GM19452 (cell line): ENCODE results near the gene HOXC12.

Experiments used
- ATAC-seq: cut with Tn5 transposase; IDR thresholded peaks from one replicate; pipeline ENCODE4 v1.9.1; 2021; ENCODE audit not compliant: unreplicated experiment

The HOXC12 gene

DNA sequence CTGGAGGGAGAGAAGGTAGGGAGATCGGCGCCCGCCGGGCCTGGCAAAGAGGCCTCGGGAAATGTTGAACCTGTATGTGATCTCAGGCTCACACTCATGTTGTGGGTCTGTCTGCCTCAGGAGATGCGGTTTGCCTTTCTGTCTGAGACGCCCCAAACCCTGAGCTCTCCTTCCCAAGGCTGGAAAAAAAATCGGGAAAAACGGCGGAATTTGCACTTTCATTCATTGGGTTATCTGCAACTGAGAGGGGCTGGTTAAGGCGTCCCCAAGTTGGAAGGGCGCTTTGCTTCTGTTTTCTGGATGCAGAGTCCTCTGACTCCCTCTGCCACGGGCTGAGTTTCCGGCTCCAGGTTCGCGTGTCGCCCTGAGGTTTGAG is 40.3 kb downstream of the HOXC12 start:
- no peak for ATAC-seq

DNA sequence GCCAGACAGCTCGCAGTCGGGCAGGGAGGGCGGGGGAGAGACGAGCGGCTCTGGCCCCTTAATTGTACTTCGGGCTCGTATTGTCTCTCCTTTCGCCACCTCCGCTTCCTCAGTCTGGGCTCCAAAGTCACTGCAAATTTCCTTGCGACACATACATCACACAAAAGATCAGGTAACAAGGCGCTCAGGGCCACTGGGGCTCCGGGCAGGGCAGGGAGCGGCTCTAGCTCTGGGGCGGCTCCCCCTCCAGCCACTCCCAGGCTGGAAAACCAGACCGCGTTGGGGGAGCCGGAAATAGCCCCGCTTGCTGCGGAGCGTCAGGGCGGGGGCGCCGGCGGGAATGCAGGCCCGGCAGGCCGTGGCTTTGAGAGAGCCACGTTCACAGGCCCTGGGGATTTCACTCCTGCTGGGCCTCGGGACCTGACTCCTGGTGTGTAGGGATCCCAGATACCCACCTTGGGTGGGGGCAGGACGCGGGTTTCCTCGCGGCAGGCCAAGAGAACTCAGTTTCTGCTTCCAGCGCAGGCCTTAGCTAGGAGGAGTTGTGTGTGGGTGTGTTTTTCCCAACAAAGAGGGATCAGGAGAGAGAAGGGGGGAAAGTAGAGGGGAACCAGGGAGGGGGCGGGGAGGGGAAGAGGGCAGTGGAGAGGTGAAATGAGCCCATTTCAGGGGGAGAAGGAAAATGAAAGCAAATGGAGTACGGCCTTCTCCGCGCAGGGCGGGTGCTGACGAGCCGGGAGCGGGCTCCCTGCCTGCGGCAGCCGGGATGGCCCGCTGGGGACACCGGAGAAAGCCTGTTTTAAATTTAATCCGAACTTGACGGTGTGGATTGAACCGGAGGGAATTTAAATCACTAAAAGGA is 40.9 kb downstream of the HOXC12 start:
- ATAC-seq, result no peak

DNA sequence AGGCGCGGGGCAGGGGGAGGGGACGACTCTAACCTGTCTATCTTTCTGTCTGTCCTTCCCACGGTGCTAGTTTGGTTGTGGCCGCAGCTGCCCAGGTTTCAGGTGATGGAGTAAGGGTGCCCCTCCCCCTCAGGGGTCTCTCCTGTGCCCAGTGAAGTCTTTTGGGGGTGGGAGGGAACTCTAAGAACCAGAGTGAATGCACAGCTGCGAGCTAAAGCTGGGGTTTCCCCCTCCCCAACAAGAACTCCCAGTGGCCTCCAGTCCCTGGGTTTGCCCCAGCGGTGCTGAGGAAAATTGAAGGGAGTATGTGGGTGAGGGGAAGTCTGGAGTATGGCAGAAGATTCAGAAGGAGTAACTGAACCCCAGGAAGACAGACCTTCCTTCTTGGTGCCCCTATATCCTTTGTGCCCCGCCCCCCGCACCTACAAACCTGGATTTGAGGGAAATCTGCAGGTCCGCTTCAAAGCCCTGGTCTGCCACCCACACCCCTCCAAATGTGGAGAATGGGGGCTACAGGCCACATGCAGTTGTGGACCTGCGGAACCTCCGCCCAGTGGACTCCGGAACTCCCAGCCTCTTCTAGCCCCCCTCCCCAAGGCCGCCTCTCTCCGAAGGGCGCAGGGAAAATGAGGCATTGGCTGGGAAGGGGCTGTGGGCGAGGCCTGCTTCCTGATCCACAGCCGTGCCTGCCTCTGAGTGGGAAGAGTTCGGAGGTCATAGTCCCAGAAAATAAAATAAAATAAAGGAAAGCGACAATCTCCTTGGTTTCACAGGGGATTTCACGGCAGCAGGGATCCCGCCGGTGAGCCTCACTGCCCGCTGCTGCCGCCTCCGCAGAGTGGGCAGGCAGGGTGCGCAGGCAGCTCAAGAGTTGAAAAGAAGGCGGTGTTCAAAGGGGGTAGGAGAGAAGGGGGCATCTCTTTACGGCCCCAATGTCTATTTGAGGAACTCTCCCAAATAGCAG is 41.8 kb downstream of the HOXC12 start:
- no peak for ATAC-seq

DNA sequence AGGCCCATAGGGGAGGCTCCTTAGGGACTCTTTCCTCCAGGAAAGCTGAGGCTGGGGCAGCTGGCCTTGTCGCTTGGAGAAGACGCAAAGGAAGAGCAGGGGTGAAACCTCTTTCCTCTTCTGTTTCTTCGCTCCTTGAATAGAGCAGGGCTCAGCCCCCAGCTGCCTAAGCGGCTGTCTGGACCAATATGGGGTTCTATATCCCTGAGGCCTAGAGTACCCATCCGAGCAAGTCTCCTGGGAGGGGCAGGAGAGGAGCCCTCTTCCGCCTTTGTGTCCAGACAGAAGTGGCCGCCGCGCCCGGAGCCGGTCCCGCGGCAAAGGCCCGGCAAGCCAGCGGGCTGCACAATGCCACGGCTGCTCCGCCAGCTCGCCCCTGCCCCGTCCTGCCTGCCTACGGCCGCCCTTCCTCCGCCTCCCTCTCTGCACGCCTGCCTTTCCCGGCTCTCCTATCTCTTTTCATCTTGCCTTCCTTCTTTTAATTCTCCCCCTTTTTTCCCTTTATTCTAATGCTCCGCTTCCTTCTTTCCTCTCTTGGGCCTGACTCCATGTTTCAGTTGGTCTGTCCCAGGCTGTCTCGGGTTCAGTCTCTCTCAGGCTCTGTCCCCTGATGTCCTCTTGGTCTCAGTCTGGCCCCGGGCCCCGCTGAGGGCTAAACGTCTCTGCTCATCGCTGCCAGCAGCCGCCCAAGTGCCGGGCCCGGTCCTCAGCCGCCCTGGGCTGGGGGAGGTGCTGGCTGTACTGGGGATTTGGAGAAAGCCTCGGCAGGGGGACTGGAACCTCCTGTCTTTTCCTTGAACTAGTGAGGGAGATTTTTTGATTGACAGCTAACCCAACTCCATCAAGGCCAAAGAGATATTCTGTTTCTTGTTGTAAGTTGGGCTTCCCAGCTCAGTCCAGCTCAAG is 42.8 kb downstream of the HOXC12 start:
- ATAC-seq, result no peak

DNA sequence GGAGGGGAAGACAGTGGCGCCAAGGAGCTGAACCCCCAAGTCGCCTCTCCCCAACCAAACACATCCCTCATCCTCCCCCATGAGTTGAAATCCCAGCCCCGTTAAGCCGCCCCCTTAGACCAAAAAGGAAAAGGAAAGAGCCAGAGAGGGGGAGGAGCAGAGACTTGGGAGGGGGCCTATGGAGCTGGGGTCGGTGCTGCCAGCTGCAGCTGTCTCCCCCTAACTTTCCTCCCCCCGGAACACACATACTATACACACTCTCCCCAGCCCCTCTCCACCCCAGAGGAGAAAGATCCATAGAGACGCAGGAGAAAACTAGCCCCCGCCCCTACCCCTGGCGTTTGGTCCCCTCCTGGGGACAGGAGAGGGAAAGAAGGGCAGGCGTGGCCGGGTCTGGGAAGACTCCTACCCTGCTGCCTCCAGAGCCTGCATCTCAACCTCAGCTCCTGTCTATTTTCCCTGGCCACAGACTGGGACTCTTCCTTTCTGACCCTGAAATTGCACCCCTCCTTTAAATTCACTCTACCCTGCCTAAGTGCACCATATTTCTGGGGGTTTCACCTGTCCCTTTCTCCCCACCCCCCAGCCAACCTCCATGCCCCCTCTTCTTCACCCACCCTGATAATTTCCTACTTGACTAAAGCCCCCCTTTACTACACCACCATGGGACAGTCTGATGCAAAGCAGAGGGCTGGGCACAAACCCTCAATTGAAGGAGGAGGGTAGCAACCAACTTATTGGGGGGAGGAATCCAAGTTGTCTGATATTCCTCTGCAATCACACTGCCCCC is 43.6 kb downstream of the HOXC12 start:
- ATAC-seq, result no peak

DNA sequence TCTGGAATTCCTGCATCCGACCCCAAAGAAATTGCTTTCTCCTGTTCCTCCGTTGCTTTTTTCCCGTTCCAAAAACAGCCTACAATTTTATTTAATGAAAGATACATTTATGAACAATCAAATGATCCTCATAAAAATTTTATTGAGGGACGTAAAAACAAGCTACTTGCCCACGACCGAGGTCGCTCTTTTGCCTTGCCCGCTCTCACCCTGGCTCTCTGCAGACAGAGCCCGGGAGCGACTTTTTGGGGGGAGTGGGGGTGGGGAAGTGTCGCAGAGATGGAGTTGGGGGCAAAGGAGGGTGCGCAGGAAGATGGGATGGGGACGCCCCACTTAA is 44.2 kb downstream of the HOXC12 start:
- no peak for ATAC-seq

DNA sequence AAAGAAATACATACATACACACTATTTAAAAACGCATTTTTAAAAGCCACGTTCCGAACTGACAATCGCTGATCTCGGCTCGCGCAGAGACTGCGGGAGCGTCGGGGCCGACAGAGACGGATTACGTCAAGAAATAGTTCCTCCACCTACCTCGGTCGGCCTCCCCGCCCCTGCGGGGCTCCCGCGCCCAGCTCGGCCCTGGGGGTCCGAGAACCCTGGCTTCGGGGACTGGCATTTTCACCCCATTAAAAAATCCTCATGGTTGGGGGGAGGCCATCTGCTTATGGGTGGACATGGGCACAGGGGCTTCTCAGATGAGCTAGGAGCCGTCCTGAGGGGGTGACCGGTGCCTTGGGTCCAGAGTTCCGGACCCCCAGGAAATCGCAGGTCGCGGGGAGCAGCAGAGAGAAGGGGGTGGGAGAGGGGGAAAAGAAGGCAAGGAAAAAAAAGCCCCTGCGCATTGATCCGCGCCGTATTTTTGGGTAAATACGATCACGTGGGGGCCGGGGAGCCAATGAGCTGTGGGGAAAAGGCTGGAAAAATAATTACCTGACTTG is 44.9 kb downstream of the HOXC12 start:
- no peak for ATAC-seq

DNA sequence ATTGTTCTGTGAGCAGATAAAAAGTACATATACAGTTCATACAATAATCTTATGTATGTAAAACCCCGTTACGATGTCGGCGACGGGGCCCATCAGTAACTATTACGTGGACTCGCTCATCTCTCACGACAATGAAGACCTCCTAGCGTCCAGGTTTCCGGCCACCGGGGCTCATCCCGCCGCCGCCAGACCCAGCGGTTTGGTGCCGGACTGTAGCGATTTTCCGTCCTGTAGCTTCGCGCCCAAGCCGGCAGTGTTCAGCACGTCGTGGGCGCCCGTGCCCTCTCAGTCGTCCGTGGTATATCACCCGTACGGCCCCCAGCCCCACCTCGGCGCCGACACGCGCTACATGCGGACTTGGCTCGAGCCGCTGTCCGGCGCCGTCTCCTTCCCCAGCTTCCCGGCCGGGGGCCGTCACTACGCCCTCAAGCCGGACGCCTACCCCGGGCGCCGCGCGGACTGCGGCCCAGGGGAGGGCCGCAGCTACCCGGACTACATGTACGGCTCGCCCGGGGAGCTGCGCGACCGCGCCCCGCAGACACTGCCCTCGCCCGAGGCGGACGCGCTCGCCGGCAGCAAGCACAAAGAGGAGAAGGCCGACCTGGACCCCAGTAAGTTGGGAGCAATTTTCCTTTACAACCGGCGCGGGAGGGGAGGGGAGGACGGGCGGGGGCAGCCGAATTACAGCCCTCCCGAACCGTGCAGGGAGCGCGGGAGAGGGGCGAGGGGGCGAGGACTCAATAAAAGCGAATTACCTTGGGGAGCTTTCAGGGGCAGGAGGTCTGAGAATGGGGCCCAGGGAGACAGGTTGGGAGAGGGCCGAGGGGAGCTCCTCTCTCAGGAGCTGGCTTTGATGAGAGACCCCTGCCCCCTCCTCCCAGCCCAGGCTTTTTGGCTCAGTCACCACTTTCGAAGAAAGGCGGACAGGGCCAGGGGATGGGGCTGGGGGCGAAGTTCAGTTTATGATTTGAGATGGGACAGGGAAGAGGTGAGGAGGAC is 45.7 kb downstream of the HOXC12 start, which contains the start of gene HOXC9:
Gene HOXC9 (plus strand): TSS at position 46 of the 999 bp plus-strand sequence. CDS start 28 bp downstream, at position 74.
- no peak for ATAC-seq

DNA sequence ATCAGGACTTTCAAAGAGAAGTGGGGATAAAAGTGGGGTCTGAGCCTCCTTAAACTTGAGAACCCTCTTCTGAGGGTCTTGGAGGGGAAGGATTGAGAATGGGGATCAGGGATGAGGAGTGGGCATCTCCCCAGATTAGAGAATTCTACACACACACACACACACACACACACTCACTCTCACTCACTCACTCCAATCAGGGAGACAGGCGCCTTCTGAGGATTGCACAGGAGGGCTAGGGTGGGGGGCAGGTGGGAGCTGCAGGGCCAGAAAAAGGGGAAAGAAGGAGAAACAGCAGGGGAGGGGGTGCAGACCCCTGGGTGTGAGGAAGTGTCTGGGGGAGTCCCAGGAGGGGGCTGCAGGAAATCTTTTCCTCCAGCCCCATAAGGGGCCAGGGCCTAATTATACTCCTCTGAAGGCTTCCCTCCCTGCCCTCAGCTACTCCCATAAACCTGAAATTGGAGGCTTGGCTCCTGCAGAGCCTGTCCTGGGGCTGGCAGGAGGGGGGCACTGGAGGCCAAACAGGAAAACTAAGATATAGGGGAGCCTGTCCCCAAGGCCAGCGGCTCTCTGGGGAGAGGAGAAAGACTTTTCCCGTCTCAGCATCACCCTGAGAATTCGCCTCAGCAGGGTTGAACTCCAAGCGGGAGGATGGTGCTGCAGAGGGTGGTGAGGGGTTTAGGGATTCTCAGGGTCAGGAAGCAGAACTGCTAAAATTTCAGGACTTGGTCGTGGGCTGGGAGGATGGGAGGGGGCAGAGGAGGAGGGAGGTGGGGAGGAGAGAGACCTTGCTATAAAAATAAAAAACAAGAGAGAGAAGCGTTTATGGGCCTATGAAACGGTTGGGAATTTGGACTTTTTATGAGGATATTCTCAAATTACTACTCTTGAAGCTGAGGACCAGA is 46.8 kb downstream of the HOXC12 start:
- no peak for ATAC-seq

DNA sequence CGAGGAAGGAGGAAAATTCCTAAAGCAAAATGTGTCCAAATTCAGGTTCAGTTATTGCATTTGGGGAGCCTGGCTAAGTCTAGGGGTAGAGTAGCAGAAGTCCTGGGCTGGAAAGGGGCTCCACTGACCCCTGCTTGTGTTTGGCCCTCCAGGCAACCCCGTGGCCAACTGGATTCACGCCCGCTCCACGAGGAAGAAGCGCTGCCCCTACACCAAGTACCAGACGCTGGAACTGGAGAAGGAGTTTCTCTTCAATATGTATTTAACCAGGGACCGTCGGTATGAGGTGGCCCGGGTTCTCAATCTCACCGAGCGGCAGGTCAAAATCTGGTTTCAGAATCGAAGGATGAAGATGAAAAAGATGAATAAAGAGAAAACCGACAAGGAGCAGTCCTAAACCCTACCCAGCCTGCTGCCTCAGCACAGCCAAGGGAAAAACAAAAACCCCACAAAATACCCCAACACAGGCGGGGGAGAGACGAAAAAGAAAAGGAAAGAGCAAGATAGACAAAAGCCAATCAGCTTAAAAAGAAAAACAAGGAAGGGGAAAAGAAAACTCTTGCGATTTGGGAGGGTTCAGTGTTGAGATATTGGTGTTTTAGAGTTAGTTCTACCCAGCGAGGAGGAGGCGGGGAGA is 47.7 kb downstream of the HOXC12 start:
- ATAC-seq, result no peak

DNA sequence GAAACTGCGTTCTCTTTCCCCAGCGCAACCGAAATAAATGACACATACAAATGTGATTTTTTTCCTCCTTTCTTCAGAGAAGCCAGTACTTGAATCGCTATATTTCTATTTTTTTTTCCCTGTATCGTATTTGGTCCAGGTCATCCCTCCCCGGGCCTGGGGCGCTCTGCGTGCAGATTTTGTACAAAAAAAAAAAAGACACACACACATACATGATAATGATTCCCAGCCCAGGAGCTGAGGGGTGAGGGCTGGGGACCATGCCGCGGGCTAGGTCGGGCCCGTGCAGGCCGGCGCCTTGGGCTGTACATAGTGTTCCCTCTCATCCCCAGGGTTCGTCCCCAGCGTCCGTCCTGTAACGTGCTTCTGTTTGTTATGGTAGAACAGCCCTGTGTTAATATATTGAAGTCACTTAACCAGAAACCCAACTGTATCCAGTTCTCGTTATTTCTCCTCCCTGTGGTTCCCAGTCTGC is 48.2 kb downstream of the HOXC12 start:
- ATAC-seq, result no peak

DNA sequence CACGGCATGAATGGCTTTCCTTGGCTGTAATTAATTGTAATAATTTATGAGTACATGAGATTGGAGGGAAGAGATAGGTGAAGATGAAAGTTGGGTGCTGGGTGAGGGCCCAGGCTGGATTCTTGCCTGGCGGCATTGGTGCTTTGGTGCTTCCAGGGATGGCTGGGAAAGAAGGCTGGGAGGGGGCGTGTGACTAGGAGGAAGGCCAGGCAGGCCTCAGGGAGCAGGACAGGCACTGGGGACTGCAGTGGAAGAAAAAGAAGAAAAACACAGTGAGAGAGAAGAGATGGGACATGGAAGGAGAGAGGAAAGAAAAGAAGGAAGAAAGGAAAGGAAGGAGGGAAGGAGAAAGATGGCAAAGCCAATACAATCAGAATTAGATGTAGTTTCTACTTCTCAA is 48.9 kb downstream of the HOXC12 start:
- ATAC-seq, result no peak

DNA sequence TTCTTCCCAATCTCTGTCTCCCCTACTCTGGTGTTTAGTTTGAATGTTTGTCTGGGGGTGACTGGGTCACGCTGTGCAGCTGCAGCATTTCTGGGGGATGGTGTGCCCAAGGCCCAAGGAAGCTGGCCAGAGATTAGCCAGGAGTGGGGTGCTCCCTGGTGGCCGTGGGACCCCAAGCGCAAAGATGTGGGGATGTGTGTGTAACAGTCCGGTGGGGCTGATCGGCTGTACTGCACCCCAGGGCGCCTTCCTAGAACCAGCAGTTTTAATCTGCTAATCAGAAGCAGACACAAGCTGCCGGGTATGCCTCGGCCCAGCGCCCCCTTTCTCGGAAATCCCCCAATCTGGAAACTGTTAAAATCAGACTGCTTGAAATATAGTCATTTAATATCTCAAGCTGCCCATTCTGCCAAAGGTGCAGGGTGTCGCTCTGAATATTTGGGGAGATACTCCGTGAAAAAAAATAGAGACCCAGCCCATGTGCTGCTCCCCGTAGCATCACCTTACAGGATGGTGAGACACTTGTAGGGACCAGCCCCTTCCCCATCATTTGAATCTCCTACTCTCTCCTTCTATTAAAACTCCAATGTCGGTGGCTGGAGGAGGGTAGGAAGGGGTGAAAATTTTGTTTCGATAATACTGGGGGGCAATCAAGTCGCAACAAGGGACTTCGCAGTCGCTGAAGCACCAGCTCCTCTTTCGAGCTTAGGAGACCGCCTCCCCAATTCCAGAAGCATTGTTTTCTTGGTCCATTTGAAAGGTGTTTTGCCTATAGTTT is 49.5 kb downstream of the HOXC12 start:
- ATAC-seq, result no peak

DNA sequence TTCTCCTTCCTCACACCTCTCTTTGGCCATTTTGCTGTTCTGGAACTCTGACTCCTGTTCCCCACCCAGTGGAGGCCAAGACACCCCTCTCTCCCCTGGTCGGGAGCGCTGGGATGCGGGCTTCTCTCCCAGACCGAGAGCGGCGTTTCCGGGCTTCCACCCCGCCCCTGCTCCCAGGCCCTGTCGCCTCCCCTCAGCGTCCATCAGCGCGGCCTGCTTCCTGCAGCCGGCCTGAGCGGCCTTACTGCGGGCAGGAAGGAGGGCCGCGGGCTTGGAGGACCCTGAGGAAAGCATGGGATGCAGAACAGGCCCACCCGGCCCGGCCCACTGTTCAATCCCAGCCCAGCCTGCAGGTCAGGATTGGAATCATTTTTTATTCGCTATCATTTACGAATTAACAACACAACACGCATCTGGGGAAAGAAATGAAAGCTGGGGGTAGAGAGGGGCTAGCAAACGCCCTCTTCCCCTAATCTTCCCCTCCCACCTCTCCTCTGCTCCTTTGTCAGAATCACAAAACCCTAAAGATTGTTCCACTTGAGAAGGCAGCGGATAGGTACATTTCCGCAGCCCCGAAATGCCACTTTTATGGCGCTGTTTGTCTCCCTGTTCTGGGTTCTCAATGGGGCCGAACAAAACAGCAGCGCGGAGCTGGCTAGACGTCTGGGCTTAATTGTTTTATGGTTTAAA is 50.3 kb downstream of the HOXC12 start:
- no peak for ATAC-seq

DNA sequence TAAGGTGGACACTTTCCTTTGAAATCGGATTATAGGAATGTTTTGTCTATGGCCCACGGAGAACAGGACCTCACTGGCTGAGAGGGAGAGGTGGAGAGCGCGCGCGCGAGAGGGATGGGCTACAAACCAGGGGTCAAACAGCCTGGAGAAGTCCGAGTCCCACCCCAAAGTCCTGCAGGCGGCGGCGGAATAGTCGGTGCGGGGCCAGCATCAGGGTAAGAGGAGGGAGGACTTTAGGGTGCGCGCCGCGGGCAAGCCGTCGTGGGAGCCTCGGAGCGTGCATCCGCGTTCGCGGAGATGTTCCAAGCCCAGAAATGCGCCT is 50.8 kb downstream of the HOXC12 start:
- ATAC-seq, result no peak
